ENCODE data around the gene PITPNC1. TPM values are rescaled to one million over a fixed set of nuclear protein-coding genes. Genes with fewer than 3 reads are reported as not detected.

PITPNC1 gene
- total RNA-seq, 4 donors from 2014 or later, result 1.6 to 6.0 (median 3.2) TPM

- WGBS, result 91% methylated on average over 7 of the region's 7 CpGs
Measured at GRCh38 chr17:67655478-67656148, 278.5 kb downstream of the PITPNC1 start.

GRCh38 chr17:67656494-67657203 lies 279.6 kb downstream of the PITPNC1 start:
- H3K36me3 ChIP-seq, result no peaks in the 10 kb centered on the region
- H3K4me1 ChIP-seq, result no peaks in the 10 kb centered on the region
- TF ChIP-seq EP300 (IDR thresholded peaks at IDR 0.05) (no peak), POLR2AphosphoS5 (IDR thresholded peaks at IDR 0.05) (no peak), POLR2A (IDR thresholded peaks at IDR 0.05) (no peak), CTCF (IDR thresholded peaks at IDR 0.05) (no peak)
- no peaks in the 10 kb centered on the region for H3K27me3 ChIP-seq
- no peaks in the 10 kb centered on the region for H3K9me3 ChIP-seq
- 85% methylated on average over 8 of the region's 8 CpGs for WGBS
- DNase-seq (ENCODE audit: low spot score in 2 of 2), result no peak
- H3K27ac ChIP-seq, result no peak overlapping the region
- no peak overlapping the region for H3K4me3 ChIP-seq

More at GRCh38 chr17:67655478-67656148, 278.5 kb downstream of the PITPNC1 start:
- no peak for TF ChIP-seq CTCF (IDR thresholded peaks at IDR 0.05)
- no peak for TF ChIP-seq POLR2AphosphoS5 (IDR thresholded peaks at IDR 0.05)
- no peak for TF ChIP-seq EP300 (IDR thresholded peaks at IDR 0.05)
- TF ChIP-seq POLR2A (IDR thresholded peaks at IDR 0.05), result no peak
- no peak for DNase-seq (ENCODE audit: low spot score in 2 of 2)
- no peaks in the 10 kb centered on the region for H3K36me3 ChIP-seq
- no peaks in the 10 kb centered on the region for H3K9me3 ChIP-seq
- no peak overlapping the region for H3K27ac ChIP-seq
- no peaks in the 10 kb centered on the region for H3K4me1 ChIP-seq
- H3K27me3 ChIP-seq, result no peaks in the 10 kb centered on the region
- no peak overlapping the region for H3K4me3 ChIP-seq

- no peak for TF ChIP-seq EP300 (IDR thresholded peaks at IDR 0.05)
- no peak for TF ChIP-seq POLR2A (IDR thresholded peaks at IDR 0.05)
- TF ChIP-seq CTCF (IDR thresholded peaks at IDR 0.05), result no peak
- TF ChIP-seq POLR2AphosphoS5 (IDR thresholded peaks at IDR 0.05), result no peak
- DNase-seq (ENCODE audit: low spot score in 2 of 2), result no peak
- H3K4me3 ChIP-seq, result no peak overlapping the region
- no peaks in the 10 kb centered on the region for H3K4me1 ChIP-seq
- no peaks in the 10 kb centered on the region for H3K9me3 ChIP-seq
- no peak overlapping the region for H3K27ac ChIP-seq
- no peaks in the 10 kb centered on the region for H3K27me3 ChIP-seq
- WGBS, result 94% methylated on average over 4 of the region's 4 CpGs
- H3K36me3 ChIP-seq, result no peaks in the 10 kb centered on the region
Measured at GRCh38 chr17:67657596-67657995, 280.5 kb downstream of the PITPNC1 start.

- Histone ChIP-seq H3K36me3 (no peaks in the 10 kb centered on the region), H3K4me1 (no peaks in the 10 kb centered on the region), H3K9me3 (no peaks in the 10 kb centered on the region), H3K4me3 (no peak overlapping the region), H3K27me3 (no peaks in the 10 kb centered on the region), H3K27ac (no peak overlapping the region)
- no peak for TF ChIP-seq POLR2AphosphoS5 (IDR thresholded peaks at IDR 0.05)
- TF ChIP-seq EP300 (IDR thresholded peaks at IDR 0.05), result no peak
- no peak for TF ChIP-seq POLR2A (IDR thresholded peaks at IDR 0.05)
- no peak for TF ChIP-seq CTCF (IDR thresholded peaks at IDR 0.05)
- DNase-seq (ENCODE audit: low spot score in 2 of 2), result no peak
- WGBS, result 96% methylated on average over 4 of the region's 4 CpGs
Measured at GRCh38 chr17:67658265-67658664, 281.2 kb downstream of the PITPNC1 start.

GRCh38 chr17:67659028-67659427 lies 281.9 kb downstream of the PITPNC1 start:
- Histone ChIP-seq H3K27ac (no peak overlapping the region), H3K4me3 (no peak overlapping the region), H3K4me1 (no peaks in the 10 kb centered on the region), H3K36me3 (no peaks in the 10 kb centered on the region), H3K9me3 (no peaks in the 10 kb centered on the region), H3K27me3 (no peaks in the 10 kb centered on the region)
- 63% methylated on average over 1 of the region's 1 CpG for WGBS
- TF ChIP-seq CTCF (IDR thresholded peaks at IDR 0.05) (no peak), EP300 (IDR thresholded peaks at IDR 0.05) (no peak), POLR2AphosphoS5 (IDR thresholded peaks at IDR 0.05) (no peak), POLR2A (IDR thresholded peaks at IDR 0.05) (no peak)
- DNase-seq (ENCODE audit: low spot score in 2 of 2), result no peak

All from suprapubic skin (tissue), 4 donors.